Right lobe of liver (tissue), 4 donors: ENCODE measurements around the gene ITPR2.

ENCODE experiments used
- CTCF ChIP-seq, 4 donors: fragments of 200-600 bp in 3 of 4; fragments of 450-650 bp in 1 of 4; IDR thresholded peaks; one replicate each; pipeline versions ENCODE4 v1.5.1 to v1.8.0; 2016 to 2022; ENCODE audit warnings: antibody characterized with exemption in 4 of 4, mild to moderate bottlenecking in 2 of 4
- POLR2A ChIP-seq: fragments of 450-650 bp; IDR thresholded peaks from one replicate; pipeline ENCODE4 v1.6.1; 2017; ENCODE audit warnings: antibody characterized with exemption, mild to moderate bottlenecking
- donor health status: DM: no; HTN: no; CAD: no.
- donor health status: DM: no; HTN: no; CAD: no.
- donor health status: DM: no; HTN: yes; CAD: no.

- TF ChIP-seq POLR2A, result no peak
- TF ChIP-seq CTCF (IDR thresholded peaks at IDR 0.05), result no peak
These were observed 372.6 kb downstream of the ITPR2 start for GRCh38 chr12:26460361-26460760.
